Amniotic stem cell (primary cell): ENCODE measurements around the gene CREB5.
"Not testable (repeated sequence)": the region's sequence is repeated elsewhere in the genome, so short reads cannot be mapped to it uniquely, and the experiment has no call there.

ENCODE experiments used
- DNase-seq: peaks from one replicate; lab custom pipeline; 2025; lab: John Stamatoyannopoulos, UW

CREB5 gene

GRCh38 chr7:28815369-28815927 lies 403.1 kb downstream of the CREB5 start:
- DNase-seq: no peak

- DNase-seq: no peak
Measured at GRCh38 chr7:28815928-28816373, 403.6 kb downstream of the CREB5 start.

GRCh38 chr7:28818996-28819395 lies 406.7 kb downstream of the CREB5 start:
- DNase-seq: no peak

GRCh38 chr7:28823582-28823981 lies 411.3 kb downstream of the CREB5 start:
- DNase-seq: no peak

- DNase-seq: not testable (repeated sequence)
Measured at GRCh38 chr7:28825817-28826448, 413.6 kb downstream of the CREB5 start.

GRCh38 chr7:28830846-28831245 lies 418.5 kb downstream of the CREB5 start:
- DNase-seq: no peak

- DNase-seq: no peak
Measured at GRCh38 chr7:28832669-28833068, 420.4 kb downstream of the CREB5 start.

- DNase-seq: no peak
Measured at GRCh38 chr7:28835800-28836199, 423.5 kb downstream of the CREB5 start.

GRCh38 chr7:28836716-28837115 lies 424.4 kb downstream of the CREB5 start:
- no peak for DNase-seq

- no peak for DNase-seq
Measured at GRCh38 chr7:28837216-28837615, 424.9 kb downstream of the CREB5 start.

GRCh38 chr7:28840592-28840995 lies 428.3 kb downstream of the CREB5 start:
- DNase-seq: no peak

GRCh38 chr7:28841766-28842165 lies 429.4 kb downstream of the CREB5 start:
- DNase-seq: no peak

GRCh38 chr7:28842769-28843295 lies 430.5 kb downstream of the CREB5 start:
- no peak for DNase-seq

GRCh38 chr7:28845106-28845505 lies 432.8 kb downstream of the CREB5 start:
- no peak for DNase-seq

- no peak for DNase-seq
Measured at GRCh38 chr7:28847176-28847575, 434.9 kb downstream of the CREB5 start.

GRCh38 chr7:28847681-28848080 lies 435.4 kb downstream of the CREB5 start:
- DNase-seq: no peak

GRCh38 chr7:28848906-28849305 lies 436.6 kb downstream of the CREB5 start:
- DNase-seq: no peak

- no peak for DNase-seq
Measured at GRCh38 chr7:28850699-28851098, 438.4 kb downstream of the CREB5 start.

- DNase-seq: no peak
Measured at GRCh38 chr7:28853150-28853549, 440.8 kb downstream of the CREB5 start.

GRCh38 chr7:28853834-28854749 lies 441.8 kb downstream of the CREB5 start:
- DNase-seq: no peak

- DNase-seq: no peak
Measured at GRCh38 chr7:28854750-28855074, 442.4 kb downstream of the CREB5 start.

GRCh38 chr7:28855538-28856217 lies 443.4 kb downstream of the CREB5 start:
- DNase-seq: peak; percentile 90
